ENCODE data around the gene RIMBP2. TPM values are rescaled to one million over a fixed set of nuclear protein-coding genes. Genes with fewer than 3 reads are reported as not detected.
"Not testable (repeated sequence)": the region's sequence is repeated elsewhere in the genome, so short reads cannot be mapped to it uniquely, and the experiment has no call there.

RIMBP2 gene
- total RNA-seq, 2 experiments from 2014 or later = not detected

DNA sequence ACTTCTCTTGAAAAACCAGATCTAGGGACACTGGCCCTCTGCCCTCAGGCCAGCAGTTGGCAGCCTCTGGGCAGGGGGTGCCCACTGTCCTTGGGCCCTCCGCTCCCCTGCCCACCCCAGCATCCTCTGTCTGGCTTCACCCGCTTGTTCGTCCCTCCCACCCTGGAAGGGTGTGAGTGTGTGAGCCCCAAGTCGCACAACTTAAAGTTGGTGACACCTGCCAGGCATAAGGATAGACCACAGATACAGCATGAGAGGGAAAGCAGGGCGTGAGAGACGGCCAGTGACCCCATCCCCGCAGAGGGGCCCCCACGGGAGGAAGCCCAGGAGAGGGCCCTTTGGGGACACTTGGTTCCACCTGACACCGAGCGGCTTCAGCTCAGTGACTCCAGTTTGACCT is 23.5 kb upstream of the RIMBP2 start:
- Histone ChIP-seq H3K36me3 (ENCODE audit: insufficient read depth, low read length) (no peaks in the 10 kb centered on the region), H3K27ac (ENCODE audit: low read depth in 1 of 2, low read length in 2 of 2) (no peak overlapping the region), H3K4me3 (ENCODE audit: low read length) (no peak overlapping the region), H3K27me3 (ENCODE audit: control insufficient read depth in 1 of 2, insufficient read depth in 2 of 2, low read length in 2 of 2) (peaks cover 4 to 10% of the 10 kb centered on the region in 2 experiments), H3K4me1 (ENCODE audit: insufficient read depth, low read length) (no peaks in the 10 kb centered on the region), H3K9me3 (ENCODE audit: control insufficient read depth in 1 of 2, insufficient read depth in 1 of 2, low read length in 2 of 2) (peaks cover 6 to 27% of the 10 kb centered on the region in 2 experiments)
- CTCF ChIA-PET = no interaction called here
- ATAC-seq (ENCODE audit: poor library complexity) (no peak), DNase-seq (no peak)
- Mint-ChIP-seq H3K27me3 (peaks cover 60% of the 10 kb centered on the region), H3K36me3 (ENCODE audit: low read depth) (no peaks in the 10 kb centered on the region), H3K9me3 (peaks cover 2% of the 10 kb centered on the region), H3K27ac (no peak overlapping the region), H3K4me1 (ENCODE audit: low read depth) (no peaks in the 10 kb centered on the region), H3K4me3 (no peak overlapping the region)
- POLR2A ChIA-PET = no interaction called here
- intact Hi-C loops (cut with DNase I, micrococcal nuclease) = no loop called here
- TF ChIP-seq CTCF (IDR thresholded peaks at IDR 0.05) = no peak

GRCh38 chr12:130738403-130738802 is 22.3 kb upstream of the RIMBP2 start:
- H3K4me1 Mint-ChIP-seq (ENCODE audit: low read depth); H3K4me3 Mint-ChIP-seq; H3K36me3 Mint-ChIP-seq (ENCODE audit: low read depth); H3K9me3 Mint-ChIP-seq; DNase-seq; ATAC-seq (ENCODE audit: poor library complexity); CTCF ChIA-PET; H3K4me3 ChIP-seq (ENCODE audit: low read length); intact Hi-C loops (cut with DNase I, micrococcal nuclease); H3K27ac ChIP-seq (ENCODE audit: low read depth in 1 of 2, low read length in 2 of 2); POLR2A ChIA-PET; H3K36me3 ChIP-seq (ENCODE audit: insufficient read depth, low read length); H3K4me1 ChIP-seq (ENCODE audit: insufficient read depth, low read length); H3K27ac Mint-ChIP-seq: not testable (repeated sequence)
- H3K27me3 ChIP-seq (ENCODE audit: control insufficient read depth in 1 of 2, insufficient read depth in 2 of 2, low read length in 2 of 2) = peaks cover 4 to 10% of the 10 kb centered on the region in 2 experiments
- peaks cover 56% of the 10 kb centered on the region for H3K27me3 Mint-ChIP-seq
- peaks cover 6 to 27% of the 10 kb centered on the region in 2 experiments for H3K9me3 ChIP-seq (ENCODE audit: control insufficient read depth in 1 of 2, insufficient read depth in 1 of 2, low read length in 2 of 2)

- H3K4me3 Mint-ChIP-seq = no peak overlapping the region
- no peak overlapping the region for H3K27ac Mint-ChIP-seq
- H3K4me1 Mint-ChIP-seq (ENCODE audit: low read depth) = no peaks in the 10 kb centered on the region
- H3K36me3 Mint-ChIP-seq (ENCODE audit: low read depth) = no peaks in the 10 kb centered on the region
- Histone ChIP-seq H3K9me3 (ENCODE audit: control insufficient read depth in 1 of 2, insufficient read depth in 1 of 2, low read length in 2 of 2) (peaks cover 6 to 27% of the 10 kb centered on the region in 2 experiments), H3K27me3 (ENCODE audit: control insufficient read depth in 1 of 2, insufficient read depth in 2 of 2, low read length in 2 of 2) (peaks cover 4 to 10% of the 10 kb centered on the region in 2 experiments), H3K4me3 (ENCODE audit: low read length) (no peak overlapping the region), H3K4me1 (ENCODE audit: insufficient read depth, low read length) (no peaks in the 10 kb centered on the region), H3K27ac (ENCODE audit: low read depth in 1 of 2, low read length in 2 of 2) (no peak overlapping the region), H3K36me3 (ENCODE audit: insufficient read depth, low read length) (no peaks in the 10 kb centered on the region)
- no peak for TF ChIP-seq CTCF (IDR thresholded peaks at IDR 0.05)
- ATAC-seq (ENCODE audit: poor library complexity) (no peak), DNase-seq (no peak)
- POLR2A ChIA-PET = no interaction called here
- CTCF ChIA-PET = no interaction called here
- peaks cover 57% of the 10 kb centered on the region for H3K27me3 Mint-ChIP-seq
- H3K9me3 Mint-ChIP-seq = peaks cover 2% of the 10 kb centered on the region
- intact Hi-C loops (cut with DNase I, micrococcal nuclease) = no loop called here
Observed at GRCh38 chr12:130737731-130738130, 21.6 kb upstream of the RIMBP2 start.

- Histone ChIP-seq H3K36me3 (ENCODE audit: insufficient read depth, low read length) (no peaks in the 10 kb centered on the region), H3K27ac (ENCODE audit: low read depth in 1 of 2, low read length in 2 of 2) (no peak overlapping the region), H3K4me3 (ENCODE audit: low read length) (no peak overlapping the region), H3K9me3 (ENCODE audit: control insufficient read depth in 1 of 2, insufficient read depth in 1 of 2, low read length in 2 of 2) (peaks cover 0 to 11% of the 10 kb centered on the region in 2 experiments), H3K27me3 (ENCODE audit: control insufficient read depth in 1 of 2, insufficient read depth in 2 of 2, low read length in 2 of 2) (no peaks in the 10 kb centered on the region), H3K4me1 (ENCODE audit: insufficient read depth, low read length) (no peaks in the 10 kb centered on the region)
- DNase-seq = no peak
- TF ChIP-seq CTCF (IDR thresholded peaks at IDR 0.05) = no peak
- H3K27ac Mint-ChIP-seq = no peak overlapping the region
- POLR2A ChIA-PET = no interaction called here
- H3K4me1 Mint-ChIP-seq (ENCODE audit: low read depth) = no peaks in the 10 kb centered on the region
- CTCF ChIA-PET = no interaction called here
- peaks cover 3% of the 10 kb centered on the region for H3K9me3 Mint-ChIP-seq
- no peak for ATAC-seq (ENCODE audit: poor library complexity)
- intact Hi-C loops (cut with DNase I, micrococcal nuclease) = no loop called here
- no peak overlapping the region for H3K4me3 Mint-ChIP-seq
- peaks cover 4% of the 10 kb centered on the region for H3K27me3 Mint-ChIP-seq
- H3K36me3 Mint-ChIP-seq (ENCODE audit: low read depth) = no peaks in the 10 kb centered on the region
Observed at GRCh38 chr12:130729344-130729743, 13.2 kb upstream of the RIMBP2 start.
